Activated CD4-positive, alpha-beta T cell treated with anti-CD3 and anti-CD28 coated beads for 4 hours (primary cell): ENCODE measurements around the gene C2orf68.
"Not testable (repeated sequence)": the region's sequence is repeated elsewhere in the genome, so short reads cannot be mapped to it uniquely, and the experiment has no call there.

ENCODE experiments used
- DNase-seq, 2 donors: peaks; one replicate each; pipeline ENCODE4 v3.0.0-alpha.2; 2020

The C2orf68 gene

DNA sequence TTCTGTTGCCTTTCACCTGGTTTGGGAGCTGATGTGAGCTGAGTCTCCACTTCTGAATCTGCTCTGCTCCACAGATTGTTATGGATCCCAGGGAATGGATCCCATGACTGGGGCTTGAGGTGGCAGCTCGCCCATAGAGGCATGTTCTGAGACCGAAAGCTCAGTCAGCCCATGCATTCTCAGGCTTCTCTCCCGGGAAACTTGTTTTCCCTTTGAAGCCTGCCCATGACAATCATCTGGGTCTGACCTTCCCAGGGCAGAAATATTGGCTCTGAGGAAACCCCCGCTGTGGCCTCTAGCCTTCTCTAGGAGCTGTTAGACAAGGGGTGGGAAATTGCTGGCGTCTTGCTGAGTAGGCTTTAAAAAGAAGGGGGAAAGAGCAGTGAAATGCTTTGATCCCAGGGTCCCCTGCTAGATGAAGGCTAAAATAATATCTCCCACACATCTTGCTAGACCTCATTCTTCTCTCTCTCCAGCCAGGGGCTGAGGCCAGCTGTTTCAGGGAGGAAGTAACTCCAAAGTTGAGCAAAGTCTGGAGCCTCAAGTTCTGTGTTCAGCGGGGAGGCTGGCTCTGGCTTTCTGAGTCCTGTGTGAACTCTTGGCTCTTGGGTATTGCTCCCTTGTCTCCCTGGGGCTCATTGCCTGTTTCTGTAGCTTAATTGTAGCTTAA lies 32.5 kb downstream of the C2orf68 start:
- no peak for DNase-seq

GRCh38 chr2:85578243-85579180 lies 33.4 kb downstream of the C2orf68 start:
- no peak for DNase-seq

- peak; percentile 63 to 66 for DNase-seq
Observed at GRCh38 chr2:85577386-85578242, 34.3 kb downstream of the C2orf68 start, which contains the start of gene VAMP8. TSS of gene VAMP8 (plus strand) at chr2:85577586. CDS start at chr2:85577647, 61 bp downstream.

DNA sequence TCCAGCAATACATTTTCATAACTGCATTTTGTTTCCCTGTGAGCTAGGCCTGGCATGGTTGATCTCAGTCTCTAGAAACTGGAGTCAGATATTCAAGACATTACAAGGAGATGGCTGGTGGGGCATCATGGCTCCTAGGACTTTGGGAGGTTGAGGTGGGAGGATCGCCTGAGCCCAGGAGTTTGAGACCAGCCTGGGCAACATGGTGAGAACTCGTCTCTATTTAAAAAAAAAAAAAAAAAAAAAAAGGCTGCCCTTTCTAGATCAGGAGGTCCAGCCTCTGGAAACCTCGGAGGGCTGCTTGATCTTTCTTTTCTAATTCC lies 34.8 kb downstream of the C2orf68 start:
- no peak for DNase-seq

DNA sequence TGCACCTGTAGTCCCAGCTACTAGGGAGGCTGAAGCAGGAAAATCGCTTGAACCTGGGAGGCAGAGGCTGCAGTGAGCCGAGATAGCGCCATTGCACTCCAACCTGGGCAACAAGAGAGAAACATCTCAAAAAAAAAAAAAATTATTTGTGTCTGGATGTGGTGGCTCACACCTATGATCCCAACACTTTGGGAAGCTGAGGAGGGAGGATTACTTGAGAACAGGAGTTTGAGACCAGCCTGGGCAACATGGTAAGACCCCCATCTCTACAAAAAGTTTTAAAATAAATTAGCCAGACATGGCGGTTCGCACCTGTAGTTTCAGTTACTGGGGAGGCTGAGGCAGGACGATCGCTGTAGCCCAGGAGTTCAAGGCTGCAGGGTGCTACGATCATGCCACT lies 36.1 kb downstream of the C2orf68 start:
- DNase-seq = no peak

GRCh38 chr2:85566265-85566664 lies 45.6 kb downstream of the C2orf68 start:
- no peak for DNase-seq

- DNase-seq = no peak
Observed at GRCh38 chr2:85564144-85564563, 47.7 kb downstream of the C2orf68 start.

- DNase-seq = peak; percentile 93 to 95
Observed at GRCh38 chr2:85561280-85562212, 50.3 kb downstream of the C2orf68 start, which contains the start of gene GGCX. TSS of gene GGCX (minus strand) at chr2:85561493. CDS start at chr2:85561428, 65 bp downstream.

GRCh38 chr2:85560812-85561279 lies 51.0 kb downstream of the C2orf68 start:
- peak in 1 of 2 donors; percentile 38 for DNase-seq

GRCh38 chr2:85560403-85560726 lies 51.5 kb downstream of the C2orf68 start:
- not testable (repeated sequence) for DNase-seq

DNA sequence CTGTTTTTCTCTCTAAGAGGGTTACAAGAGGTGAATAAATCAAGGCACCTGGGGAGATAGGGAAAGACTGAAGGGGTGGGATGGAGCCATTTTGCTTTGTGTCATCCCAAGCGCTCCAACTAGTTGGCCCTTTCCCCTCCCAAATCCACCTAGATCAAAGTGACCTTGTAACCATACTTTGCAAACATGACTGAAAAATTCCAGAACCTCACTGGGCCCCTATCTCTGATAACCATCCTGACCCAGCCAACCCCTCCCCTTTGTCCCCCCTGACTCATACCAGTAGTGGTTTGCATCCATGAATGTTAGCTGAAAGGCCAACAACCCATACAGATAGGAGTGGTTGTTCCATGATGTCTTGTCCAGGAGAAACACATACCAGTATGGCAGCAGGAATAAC lies 53.7 kb downstream of the C2orf68 start:
- no peak for DNase-seq

DNA sequence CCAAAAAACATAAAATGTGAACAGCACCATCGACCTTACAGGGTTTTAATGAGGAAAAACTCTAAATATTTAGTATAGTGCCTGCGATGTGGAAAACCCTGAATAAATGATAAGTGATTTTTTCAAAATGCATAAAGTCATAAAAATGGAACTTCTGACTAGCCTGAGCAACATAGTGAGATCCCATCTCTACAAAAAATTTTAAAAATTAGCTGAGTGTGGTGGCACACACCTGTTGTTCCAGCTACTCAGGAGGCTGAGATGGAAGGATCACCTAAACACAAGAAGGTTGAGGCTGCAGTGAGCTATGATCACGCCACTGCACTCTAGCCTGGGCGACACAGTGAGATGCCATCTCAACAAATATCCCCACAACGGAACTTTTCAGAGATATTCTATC lies 54.7 kb downstream of the C2orf68 start:
- DNase-seq = no peak
